ENCODE data around the gene ATRN. TPM values are rescaled to one million over a fixed set of nuclear protein-coding genes. Genes with fewer than 3 reads are reported as not detected.

Gene ATRN
- total and polyA plus RNA-seq, 2 experiments from 2014 or later, result 2.2 to 18.3 TPM

- Mint-ChIP-seq H3K27ac (no peak overlapping the region), H3K27me3 (ENCODE audit: insufficient read depth, low read depth, poor library complexity) (no peaks in the 10 kb centered on the region), H3K4me1 (no peaks in the 10 kb centered on the region), H3K36me3 (ENCODE audit: low read depth) (no peaks in the 10 kb centered on the region), H3K9me3 (no peaks in the 10 kb centered on the region), H3K4me3 (no peak overlapping the region)
- Histone ChIP-seq H3K4me1 (ENCODE audit: insufficient read depth) (no peaks in the 10 kb centered on the region), H3K36me3 (ENCODE audit: insufficient read depth) (no peaks in the 10 kb centered on the region), H4K20me1 (replicated peaks; ENCODE audit: insufficient read depth) (no peaks in the 10 kb centered on the region), H3K9me2 (ENCODE audit: insufficient read depth) (no peaks in the 10 kb centered on the region), H3F3A (replicated peaks; ENCODE audit: low read depth) (no peaks in the 10 kb centered on the region), H3K4me3 (no peak overlapping the region), H3K4me2 (no peak overlapping the region), H3K79me2 (replicated peaks; ENCODE audit: insufficient read depth) (no peaks in the 10 kb centered on the region), H2AFZ (no peak overlapping the region), H3K27ac (ENCODE audit: low read depth) (no peak overlapping the region), H3K27me3 (ENCODE audit: insufficient read depth) (no peaks in the 10 kb centered on the region)
- TF ChIP-seq ZNF331 (CRISPR knock-in tag; IDR thresholded peaks at IDR 0.05; ENCODE audit: low read depth) (no peak), EZH2phosphoT487 (IDR thresholded peaks at IDR 0.05; ENCODE audit: unreplicated experiment) (no peak), NANOG (IDR thresholded peaks at IDR 0.05; ENCODE audit: borderline replicate concordance) (no peak), EZH2 (IDR thresholded peaks at IDR 0.05; ENCODE audit: low read depth, unreplicated experiment) (no peak), ZNF462 (CRISPR knock-in tag; IDR thresholded peaks at IDR 0.05) (no peak), POLR2AphosphoS5 (IDR thresholded peaks at IDR 0.05; ENCODE audit: low read depth) (no peak), REST (IDR thresholded peaks at IDR 0.05; ENCODE audit: unreplicated experiment) (no peak), CREB1 (CRISPR knock-in tag; IDR thresholded peaks at IDR 0.05; ENCODE audit: low read depth) (no peak), CTCF (conservative IDR thresholded peaks at IDR 0.05; ENCODE audit: low read depth in 2 of 2) (no peak), ZNF114 (CRISPR knock-in tag; IDR thresholded peaks at IDR 0.05) (no peak), ETS1 (IDR thresholded peaks at IDR 0.05) (no peak)
- ATAC-seq, result no peak
- no peak for DNase-seq (ENCODE audit: low spot score)
Measured at GRCh38 chr20:3560162-3560561, 89.3 kb downstream of the ATRN start.
